Mesothelial cell of epicardium (in vitro differentiated cells): ENCODE data around the gene APC2. TPM values are rescaled to one million over a fixed set of nuclear protein-coding genes. Genes with fewer than 3 reads are reported as not detected.

Experiments used
- DNase-seq, 2 experiments: peaks; one replicate each; pipeline ENCODE4 v3.0.0; 2021; ENCODE audit warnings: low spot score in 2 of 2; ENCODE audit not compliant: unreplicated experiment in 2 of 2
- H3K27ac Mint-ChIP-seq: 2 replicates; pipeline ENCODE4 v1.8.0; 2021; ENCODE audit warnings: mixed read lengths
- H3K27me3 Mint-ChIP-seq: 2 replicates; pipeline ENCODE4 v1.8.0; 2021; ENCODE audit warnings: low read depth, mixed read lengths
- H3K36me3 Mint-ChIP-seq: 2 replicates; pipeline ENCODE4 v1.8.0; 2021; ENCODE audit warnings: mixed read lengths
- H3K4me1 Mint-ChIP-seq: 2 replicates; pipeline ENCODE4 v1.8.0; 2021; ENCODE audit warnings: mixed read lengths
- H3K4me3 Mint-ChIP-seq: 2 replicates; pipeline ENCODE4 v1.8.0; 2021; ENCODE audit warnings: mild to moderate bottlenecking, moderate library complexity, mixed read lengths
- H3K9me3 Mint-ChIP-seq: 2 replicates; pipeline ENCODE4 v1.8.0; 2021; ENCODE audit warnings: mixed read lengths
- total RNA-seq: library from RNA; stranded (reverse); gene quantifications from 3 replicates; pipeline ENCODE4 v1.2.1, GENCODE V29; 2021
- TF ChIP-seq, protein P1 (sequence below): fragments of 200-600 bp; sonication (generic); IDR thresholded peaks from one replicate; pipeline ENCODE4 v1.5.0; 2021; ENCODE audit warnings: antibody characterized with exemption; ENCODE audit not compliant: unreplicated experiment

APC2 gene
- total RNA-seq, 1 donor from 2014 or later = 2.3 TPM

DNA sequence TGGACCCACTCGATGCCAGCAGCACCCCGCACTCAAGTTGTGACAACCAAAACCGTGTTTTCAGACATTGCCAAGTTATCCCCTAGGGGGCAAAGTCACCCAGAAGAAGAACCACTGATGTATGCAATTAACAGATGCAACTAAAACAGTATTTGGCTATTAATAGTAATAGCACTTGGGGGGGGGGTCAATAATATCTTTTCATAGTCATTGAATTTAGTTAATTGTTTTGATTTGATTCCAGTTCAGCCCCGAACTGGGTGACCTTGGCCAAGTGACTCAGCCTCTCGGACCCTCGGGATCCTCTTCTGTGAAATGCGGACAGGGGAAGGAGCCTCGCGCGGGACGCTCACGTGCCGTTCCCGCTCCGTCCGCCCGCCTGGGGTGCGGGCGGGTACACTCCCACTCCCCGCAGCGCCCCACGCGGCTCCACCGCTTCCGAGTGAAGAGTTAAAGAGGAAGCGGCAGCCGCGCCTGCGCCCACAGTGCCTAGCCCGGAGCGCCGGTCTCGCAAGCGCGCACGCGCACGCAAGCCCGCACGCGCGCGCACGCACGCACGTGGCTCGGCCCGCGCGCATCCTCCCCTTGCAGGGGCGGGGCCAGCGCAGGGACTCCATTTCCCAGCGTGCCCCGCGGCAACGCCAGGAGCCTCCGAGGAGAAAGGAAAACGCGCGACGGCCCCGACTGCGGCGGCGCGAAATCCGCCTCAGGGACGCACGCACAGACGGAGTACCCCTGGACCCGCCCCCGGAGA is 43.0 kb upstream of the APC2 start:
- no peaks in the 10 kb centered on the region for H3K27me3 Mint-ChIP-seq
- H3K4me1 Mint-ChIP-seq = peaks cover 40% of the 10 kb centered on the region
- DNase-seq = peak; percentile 99 to 100
- peak overlapping the region; percentile 68 for H3K4me3 Mint-ChIP-seq
- H3K27ac Mint-ChIP-seq = peak overlapping the region; percentile 91
- no peaks in the 10 kb centered on the region for H3K36me3 Mint-ChIP-seq
- TF ChIP-seq, protein P1, sequence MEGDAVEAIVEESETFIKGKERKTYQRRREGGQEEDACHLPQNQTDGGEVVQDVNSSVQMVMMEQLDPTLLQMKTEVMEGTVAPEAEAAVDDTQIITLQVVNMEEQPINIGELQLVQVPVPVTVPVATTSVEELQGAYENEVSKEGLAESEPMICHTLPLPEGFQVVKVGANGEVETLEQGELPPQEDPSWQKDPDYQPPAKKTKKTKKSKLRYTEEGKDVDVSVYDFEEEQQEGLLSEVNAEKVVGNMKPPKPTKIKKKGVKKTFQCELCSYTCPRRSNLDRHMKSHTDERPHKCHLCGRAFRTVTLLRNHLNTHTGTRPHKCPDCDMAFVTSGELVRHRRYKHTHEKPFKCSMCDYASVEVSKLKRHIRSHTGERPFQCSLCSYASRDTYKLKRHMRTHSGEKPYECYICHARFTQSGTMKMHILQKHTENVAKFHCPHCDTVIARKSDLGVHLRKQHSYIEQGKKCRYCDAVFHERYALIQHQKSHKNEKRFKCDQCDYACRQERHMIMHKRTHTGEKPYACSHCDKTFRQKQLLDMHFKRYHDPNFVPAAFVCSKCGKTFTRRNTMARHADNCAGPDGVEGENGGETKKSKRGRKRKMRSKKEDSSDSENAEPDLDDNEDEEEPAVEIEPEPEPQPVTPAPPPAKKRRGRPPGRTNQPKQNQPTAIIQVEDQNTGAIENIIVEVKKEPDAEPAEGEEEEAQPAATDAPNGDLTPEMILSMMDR = peak; percentile 53
- H3K9me3 Mint-ChIP-seq = no peaks in the 10 kb centered on the region

DNA sequence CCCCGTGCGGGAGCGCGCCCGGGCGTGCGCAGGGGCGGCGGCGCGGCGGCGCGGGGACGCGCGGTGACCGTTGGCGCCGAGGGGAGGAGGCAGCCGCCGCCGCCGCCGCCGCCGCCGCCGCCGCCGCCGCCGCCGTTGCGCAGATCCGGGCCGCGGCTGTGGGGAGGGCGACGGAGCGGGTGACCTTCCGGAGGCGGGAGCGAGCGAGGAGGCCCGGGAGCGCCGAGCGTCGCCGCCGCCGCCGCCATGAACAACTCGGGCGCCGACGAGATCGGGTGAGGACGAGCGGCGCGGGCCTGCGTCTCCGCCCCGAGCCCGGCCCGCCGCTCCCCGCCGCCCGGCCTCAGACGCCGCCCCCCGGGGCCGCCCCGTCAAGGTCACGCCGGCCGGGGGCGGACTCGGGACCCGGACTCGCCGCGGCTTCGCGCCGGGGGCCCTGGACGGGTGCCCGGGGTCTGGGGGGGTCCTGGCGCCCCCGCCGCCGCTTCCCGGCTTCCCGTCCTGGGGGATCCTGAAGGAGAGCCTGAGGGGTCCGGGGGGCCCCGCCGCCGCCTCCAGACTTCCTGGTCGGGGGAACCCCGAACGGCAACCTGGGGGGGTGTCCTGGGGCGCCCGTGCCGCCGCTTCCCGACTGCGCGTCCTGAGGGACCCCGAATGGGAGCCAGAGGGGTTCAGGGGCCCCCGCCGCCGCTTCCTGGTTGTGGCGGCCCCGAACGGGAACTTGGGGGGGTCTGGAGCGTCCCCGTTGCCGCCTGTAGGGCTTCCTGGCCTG is 42.2 kb upstream of the APC2 start, which contains the start of gene DAZAP1:
TSS of gene DAZAP1 (plus strand) at position 59 of the 772 bp plus-strand sequence. CDS start at position 247, 188 bp downstream.
- DNase-seq = no peak
- TF ChIP-seq, protein P1 = no peak

DNA sequence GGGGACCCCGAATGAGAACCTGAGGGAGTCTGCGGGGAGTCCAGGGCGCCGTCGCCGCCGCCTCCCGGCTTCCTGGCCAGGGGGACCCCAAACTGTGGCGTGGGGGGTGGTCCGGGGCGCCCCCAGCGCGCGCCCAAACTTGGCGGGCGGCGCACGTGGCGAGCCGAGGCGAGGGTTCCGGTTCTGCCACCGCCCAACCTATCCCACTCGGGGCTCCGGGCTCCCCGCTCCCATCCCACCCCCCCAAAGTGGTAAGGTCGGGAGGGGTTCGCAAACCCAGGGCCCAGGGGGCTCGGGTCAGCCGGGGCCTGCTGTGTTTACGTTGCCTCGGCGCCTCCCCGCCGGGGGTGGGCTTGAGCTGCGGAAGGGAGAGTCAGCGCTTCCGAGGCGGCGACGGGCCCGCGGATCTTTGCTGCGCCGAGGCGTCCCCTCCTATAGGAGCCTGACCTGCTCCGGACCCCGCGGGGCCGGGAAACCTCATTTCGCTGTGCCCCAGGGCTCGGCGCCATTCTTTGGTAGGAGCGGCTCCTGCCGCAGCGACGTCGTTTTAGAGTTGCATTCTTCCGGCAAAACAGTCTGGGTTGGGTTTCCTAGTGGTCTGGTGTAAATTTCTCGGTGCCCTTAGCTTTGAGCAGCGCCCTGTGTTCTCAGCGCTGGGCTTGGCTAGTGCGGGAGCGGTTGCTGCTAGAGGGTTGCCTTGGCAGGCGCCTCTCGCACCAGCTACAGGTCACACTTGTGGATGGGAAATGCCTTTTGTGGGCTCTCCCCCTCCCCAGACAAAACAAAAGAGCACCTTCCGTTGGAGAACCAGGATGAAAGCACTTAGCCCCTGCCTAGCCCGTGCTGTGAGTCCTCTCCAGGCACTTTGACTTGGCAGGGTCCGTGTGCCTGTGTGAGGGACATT is 41.4 kb upstream of the APC2 start:
- no peaks in the 10 kb centered on the region for H3K9me3 Mint-ChIP-seq
- H3K4me1 Mint-ChIP-seq = peaks cover 42% of the 10 kb centered on the region
- peak overlapping the region; percentile 97 for H3K27ac Mint-ChIP-seq
- no peaks in the 10 kb centered on the region for H3K36me3 Mint-ChIP-seq
- H3K27me3 Mint-ChIP-seq = no peaks in the 10 kb centered on the region
- DNase-seq = peak in 1 of 2 experiments; percentile 62
- TF ChIP-seq, protein P1 = no peak
- peak overlapping the region; percentile 91 for H3K4me3 Mint-ChIP-seq

More for the DNA sequence above, 42.2 kb upstream of the APC2 start, which contains the start of gene DAZAP1:
- Mint-ChIP-seq H3K9me3 (no peaks in the 10 kb centered on the region), H3K27me3 (no peaks in the 10 kb centered on the region), H3K27ac (peak within 1 kb of the TSS; percentile 91), H3K4me3 (peak within 1 kb of the TSS; percentile 91), H3K36me3 (no peaks in the 10 kb centered on the region), H3K4me1 (peaks cover 41% of the 10 kb centered on the region)

- H3K27me3 Mint-ChIP-seq = no peaks in the 10 kb centered on the region
- no peaks in the 10 kb centered on the region for H3K9me3 Mint-ChIP-seq
- peaks cover 45% of the 10 kb centered on the region for H3K4me1 Mint-ChIP-seq
- peak overlapping the region; percentile 91 for H3K4me3 Mint-ChIP-seq
- H3K36me3 Mint-ChIP-seq = no peaks in the 10 kb centered on the region
- no peak for DNase-seq
- TF ChIP-seq, protein P1 = no peak
- H3K27ac Mint-ChIP-seq = peak overlapping the region; percentile 97
These were observed 40.5 kb upstream of the APC2 start for GRCh38 chr19:1409204-1410005.
